Muscle of leg (tissue), 16 donors: Measurements from ENCODE around the gene CHST2. TPM values are rescaled to one million over a fixed set of nuclear protein-coding genes. Genes with fewer than 3 reads are reported as not detected.
"Not testable (repeated sequence)": the region's sequence is repeated elsewhere in the genome, so short reads cannot be mapped to it uniquely, and the experiment has no call there.

Source experiments
- DNase-seq: peaks from one replicate; pipeline ENCODE4 v3.0.0; 2013
- H3K27ac ChIP-seq: one replicate; pipeline ENCODE4 v1.5.1; 2013; ENCODE audit warnings: mild to moderate bottlenecking, low read length, control low read depth
- H3K27me3 ChIP-seq: one replicate; pipeline ENCODE4 v1.6.1; 2013; ENCODE audit warnings: low read length; ENCODE audit not compliant: control insufficient read depth, insufficient read depth
- H3K36me3 ChIP-seq: one replicate; pipeline ENCODE4 v1.6.1; 2013; ENCODE audit warnings: low read length; ENCODE audit not compliant: control insufficient read depth, insufficient read depth
- H3K4me1 ChIP-seq: one replicate; pipeline ENCODE4 v1.6.1; 2013; ENCODE audit warnings: low read length; ENCODE audit not compliant: control insufficient read depth, insufficient read depth
- H3K4me3 ChIP-seq: one replicate; pipeline ENCODE4 v1.5.1; 2013; ENCODE audit warnings: low read length, control low read depth
- H3K9me3 ChIP-seq: replicated peaks from 2 replicates; pipeline ENCODE4 v1.6.1; 2013; ENCODE audit warnings: low read depth, low read length; ENCODE audit not compliant: control insufficient read depth
- WGBS: methylation state at CpG from one replicate; pipeline ENCODE4 v1.1.5; 2013; ENCODE audit warnings: missing lambda C conversion rate; ENCODE audit not compliant: insufficient coverage; 5-methylcytosine and 5-hydroxymethylcytosine counted together
- long read RNA-seq, 11 donors: transcript quantifications; one replicate each; lab custom pipeline, GENCODE V29; 2026
- polyA plus RNA-seq, 8 donors: library from polyadenylated mRNA; unstranded; fragments of 120-200 nt; gene quantifications; one replicate each; pipeline versions ENCODE4 v1.2.1 to v1.2.3, GENCODE V29; 2013; ENCODE audit warnings: inconsistent platforms in 1 of 8, low replicate concordance in 1 of 8; ENCODE audit not compliant: insufficient read length in 8 of 8, insufficient read depth in 1 of 8
- total RNA-seq: library from RNA; stranded (reverse); fragments of 120-200 nt; gene quantifications from one replicate; pipeline ENCODE4 v1.2.4, GENCODE V29; 2013

The CHST2 gene
- 4.1 TPM for total RNA-seq
- 10 to 100 TPM in 2 of 8 donors, 1 to 10 TPM in 6; 3.2 to 10.8 (median 6.9) TPM for polyA plus RNA-seq
- long read RNA-seq, donor 1, full-length matches to known transcripts, result 4 of 4 reads
- long read RNA-seq, donor 1, partial matches to known transcripts, result 0 of 4 reads
- long read RNA-seq, donor 1, other reads (novel, unspliced or antisense), result 0 of 4 reads
- long read RNA-seq, donor 2, result 0 reads
- long read RNA-seq, donor 3, result 0 reads
- long read RNA-seq, donor 4, full-length matches to known transcripts, result 5 of 5 reads
- long read RNA-seq, donor 4, partial matches to known transcripts, result 0 of 5 reads
- long read RNA-seq, donor 4, other reads (novel, unspliced or antisense), result 0 of 5 reads
- long read RNA-seq, donor 5, full-length matches to known transcripts, result 6 of 14 reads
- long read RNA-seq, donor 5, partial matches to known transcripts, result 8 of 14 reads
- long read RNA-seq, donor 5, other reads (novel, unspliced or antisense), result 0 of 14 reads
- long read RNA-seq, donor 6, full-length matches to known transcripts, result 4 of 4 reads
- long read RNA-seq, donor 6, partial matches to known transcripts, result 0 of 4 reads
- long read RNA-seq, donor 6, other reads (novel, unspliced or antisense), result 0 of 4 reads
- long read RNA-seq, donor 7, full-length matches to known transcripts, result 2 of 2 reads
- long read RNA-seq, donor 7, partial matches to known transcripts, result 0 of 2 reads
- long read RNA-seq, donor 7, other reads (novel, unspliced or antisense), result 0 of 2 reads
- long read RNA-seq, donor 8, full-length matches to known transcripts, result 2 of 2 reads
- long read RNA-seq, donor 8, partial matches to known transcripts, result 0 of 2 reads
- long read RNA-seq, donor 8, other reads (novel, unspliced or antisense), result 0 of 2 reads
- long read RNA-seq, donor 9, full-length matches to known transcripts, result 2 of 2 reads
- long read RNA-seq, donor 9, partial matches to known transcripts, result 0 of 2 reads
- long read RNA-seq, donor 9, other reads (novel, unspliced or antisense), result 0 of 2 reads
- long read RNA-seq, donor 10, full-length matches to known transcripts, result 5 of 5 reads
- long read RNA-seq, donor 10, partial matches to known transcripts, result 0 of 5 reads
- long read RNA-seq, donor 10, other reads (novel, unspliced or antisense), result 0 of 5 reads
- long read RNA-seq, donor 11, full-length matches to known transcripts, result 1 of 1 reads
- long read RNA-seq, donor 11, partial matches to known transcripts, result 0 of 1 reads
- long read RNA-seq, donor 11, other reads (novel, unspliced or antisense), result 0 of 1 reads

GRCh38 chr3:143119009-143119914 is at the start of gene CHST2:
Gene CHST2, plus strand, starts transcription at chr3:143119771. Its CDS starts 1,046 bp downstream, at chr3:143120817.
- WGBS, result under 1% methylated on average over 102 of the region's 102 CpGs
- Histone ChIP-seq H3K36me3 (peaks cover 3% of the 10 kb centered on the region), H3K9me3 (no peaks in the 10 kb centered on the region), H3K4me3 (peak within 1 kb of the TSS; percentile 77), H3K27me3 (peaks cover 41% of the 10 kb centered on the region), H3K27ac (peak within 1 kb of the TSS; percentile 75), H3K4me1 (peaks cover 22% of the 10 kb centered on the region)
- DNase-seq, result peak; percentile 92

- H3K27ac ChIP-seq, result no peak overlapping the region
Measured at GRCh38 chr3:143070977-143071551, 48.5 kb upstream of the CHST2 start.

GRCh38 chr3:143071776-143072175 is 47.8 kb upstream of the CHST2 start:
- 93% methylated on average over 5 of the region's 6 CpGs for WGBS
- no peaks in the 10 kb centered on the region for H3K27me3 ChIP-seq
- H3K9me3 ChIP-seq, result no peaks in the 10 kb centered on the region

More at GRCh38 chr3:143070977-143071551, 48.5 kb upstream of the CHST2 start:
- no peaks in the 10 kb centered on the region for H3K27me3 ChIP-seq
- no peak for DNase-seq
- no peaks in the 10 kb centered on the region for H3K9me3 ChIP-seq
- no peak overlapping the region for H3K4me3 ChIP-seq
- no peaks in the 10 kb centered on the region for H3K4me1 ChIP-seq
- 86% methylated on average over 2 of the region's 3 CpGs for WGBS
- no peaks in the 10 kb centered on the region for H3K36me3 ChIP-seq

GRCh38 chr3:143072298-143073020 is 47.1 kb upstream of the CHST2 start:
- H3K27ac ChIP-seq, H3K4me1 ChIP-seq, DNase-seq, H3K36me3 ChIP-seq, H3K9me3 ChIP-seq, H3K4me3 ChIP-seq, H3K27me3 ChIP-seq: not testable (repeated sequence)
- WGBS, result 81% methylated on average over 4 of the region's 12 CpGs

More at GRCh38 chr3:143071776-143072175, 47.8 kb upstream of the CHST2 start:
- no peak overlapping the region for H3K27ac ChIP-seq
- H3K36me3 ChIP-seq, result no peaks in the 10 kb centered on the region
- no peak overlapping the region for H3K4me3 ChIP-seq
- no peaks in the 10 kb centered on the region for H3K4me1 ChIP-seq
- no peak for DNase-seq

- not testable (repeated sequence) for H3K36me3 ChIP-seq, H3K4me1 ChIP-seq, H3K4me3 ChIP-seq, DNase-seq, H3K27me3 ChIP-seq, H3K9me3 ChIP-seq, H3K27ac ChIP-seq
- no CpG with 5 or more reads among the region's 15 CpGs for WGBS
Measured at GRCh38 chr3:143073541-143073940, 46.0 kb upstream of the CHST2 start.

GRCh38 chr3:143073983-143074382 is 45.6 kb upstream of the CHST2 start:
- no CpG with 5 or more reads among the region's 5 CpGs for WGBS
- not testable (repeated sequence) for H3K4me1 ChIP-seq, DNase-seq, H3K27ac ChIP-seq, H3K36me3 ChIP-seq, H3K27me3 ChIP-seq, H3K4me3 ChIP-seq, H3K9me3 ChIP-seq

GRCh38 chr3:143078883-143079282 is 40.7 kb upstream of the CHST2 start:
- 86% methylated on average over 3 of the region's 4 CpGs for WGBS
- DNase-seq, result no peak
- Histone ChIP-seq H3K4me1 (no peaks in the 10 kb centered on the region), H3K27ac (no peak overlapping the region), H3K36me3 (no peaks in the 10 kb centered on the region), H3K9me3 (no peaks in the 10 kb centered on the region), H3K4me3 (no peak overlapping the region), H3K27me3 (no peaks in the 10 kb centered on the region)

GRCh38 chr3:143080196-143080595 is 39.4 kb upstream of the CHST2 start:
- H3K36me3 ChIP-seq, result no peaks in the 10 kb centered on the region
- H3K27me3 ChIP-seq, result no peaks in the 10 kb centered on the region
- H3K27ac ChIP-seq, result no peak overlapping the region
- 49% methylated on average over 4 of the region's 5 CpGs for WGBS
- peak; percentile 68 for DNase-seq
- no peaks in the 10 kb centered on the region for H3K4me1 ChIP-seq
- H3K4me3 ChIP-seq, result no peak overlapping the region
- H3K9me3 ChIP-seq, result no peaks in the 10 kb centered on the region
